ENCODE measurements around the gene KLHL30.

GRCh38 chr2:238102865-238103264 lies 35.6 kb upstream of the KLHL30 start:
- TF ChIP-seq CTCF (IDR thresholded peaks at IDR 0.05; ENCODE audit: low read length) (no peak), EZH2 (optimal IDR thresholded peaks at IDR 0.05; ENCODE audit: low read depth, low read length) (no peak)
